Astrocyte of the cerebellum (primary cell): ENCODE data around the gene NT5DC4.
A peak's percentile ranks its signal among the peaks of the same experiment; 100 is the strongest.

Experiments
- DNase-seq: peaks from one replicate; pipeline ENCODE4 v3.0.0-alpha.2; 2011; ENCODE audit warnings: low read depth
- H3K4me3 ChIP-seq: 2 replicates; pipeline ENCODE4 v1.5.1; 2011; ENCODE audit warnings: mild to moderate bottlenecking, low read depth, low read length, moderate library complexity
- in situ Hi-C: cut with HindIII; loops from 2 replicates; pipeline ENCODE4 v1.10.0; 2017; ENCODE audit warnings: low sequenced_read_pairs
- TF ChIP-seq, protein P1 (sequence below): IDR thresholded peaks from 2 replicates; pipeline ENCODE4 v1.5.1; 2012; ENCODE audit warnings: low read length, low read depth, moderate library complexity, mild to moderate bottlenecking; ENCODE audit errors: missing control alignments

The NT5DC4 gene

GRCh38 chr2:112688086-112688880, 32.5 kb upstream of the NT5DC4 start:
- TF ChIP-seq, protein P1, sequence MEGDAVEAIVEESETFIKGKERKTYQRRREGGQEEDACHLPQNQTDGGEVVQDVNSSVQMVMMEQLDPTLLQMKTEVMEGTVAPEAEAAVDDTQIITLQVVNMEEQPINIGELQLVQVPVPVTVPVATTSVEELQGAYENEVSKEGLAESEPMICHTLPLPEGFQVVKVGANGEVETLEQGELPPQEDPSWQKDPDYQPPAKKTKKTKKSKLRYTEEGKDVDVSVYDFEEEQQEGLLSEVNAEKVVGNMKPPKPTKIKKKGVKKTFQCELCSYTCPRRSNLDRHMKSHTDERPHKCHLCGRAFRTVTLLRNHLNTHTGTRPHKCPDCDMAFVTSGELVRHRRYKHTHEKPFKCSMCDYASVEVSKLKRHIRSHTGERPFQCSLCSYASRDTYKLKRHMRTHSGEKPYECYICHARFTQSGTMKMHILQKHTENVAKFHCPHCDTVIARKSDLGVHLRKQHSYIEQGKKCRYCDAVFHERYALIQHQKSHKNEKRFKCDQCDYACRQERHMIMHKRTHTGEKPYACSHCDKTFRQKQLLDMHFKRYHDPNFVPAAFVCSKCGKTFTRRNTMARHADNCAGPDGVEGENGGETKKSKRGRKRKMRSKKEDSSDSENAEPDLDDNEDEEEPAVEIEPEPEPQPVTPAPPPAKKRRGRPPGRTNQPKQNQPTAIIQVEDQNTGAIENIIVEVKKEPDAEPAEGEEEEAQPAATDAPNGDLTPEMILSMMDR: no peak
- in situ Hi-C loops: loop anchor here (5.0 kb wide), 1 partner anchor 81 kb away; no protein-coding TSS in a partner anchor
- no peak overlapping the region for H3K4me3 ChIP-seq
- no peak for DNase-seq

GRCh38 chr2:112690853-112691401, 29.9 kb upstream of the NT5DC4 start:
- no peak overlapping the region for H3K4me3 ChIP-seq
- TF ChIP-seq, protein P1: peak; percentile 57
- DNase-seq: no peak
- in situ Hi-C loops: no loop called here

- TF ChIP-seq, protein P1: no peak
- DNase-seq: no peak
- in situ Hi-C loops: no loop called here
- no peak overlapping the region for H3K4me3 ChIP-seq
Measured at GRCh38 chr2:112691881-112692281, 28.9 kb upstream of the NT5DC4 start.

GRCh38 chr2:112692495-112692911, 28.3 kb upstream of the NT5DC4 start:
- peak; percentile 77 for DNase-seq
- no peak overlapping the region for H3K4me3 ChIP-seq
- TF ChIP-seq, protein P1: no peak
- in situ Hi-C loops: no loop called here

GRCh38 chr2:112692918-112693317, 27.9 kb upstream of the NT5DC4 start:
- TF ChIP-seq, protein P1: no peak
- H3K4me3 ChIP-seq: no peak overlapping the region
- no peak for DNase-seq
- in situ Hi-C loops: no loop called here

GRCh38 chr2:112693596-112693995, 27.2 kb upstream of the NT5DC4 start:
- in situ Hi-C loops: no loop called here

More at GRCh38 chr2:112693596-112693995, 27.2 kb upstream of the NT5DC4 start:
- TF ChIP-seq, protein P1: no peak
- H3K4me3 ChIP-seq: no peak overlapping the region
- no peak for DNase-seq
